ENCODE data around the gene KIAA1191. TPM values are rescaled to one million over a fixed set of nuclear protein-coding genes. Genes with fewer than 3 reads are reported as not detected.

The KIAA1191 gene
- total and polyA plus RNA-seq, 9 of the 15 experiments (the other 6 are each of a cell fraction or from before 2014, with no cell fraction given) = 31.0 to 80.2 (median 45.7) TPM

DNA sequence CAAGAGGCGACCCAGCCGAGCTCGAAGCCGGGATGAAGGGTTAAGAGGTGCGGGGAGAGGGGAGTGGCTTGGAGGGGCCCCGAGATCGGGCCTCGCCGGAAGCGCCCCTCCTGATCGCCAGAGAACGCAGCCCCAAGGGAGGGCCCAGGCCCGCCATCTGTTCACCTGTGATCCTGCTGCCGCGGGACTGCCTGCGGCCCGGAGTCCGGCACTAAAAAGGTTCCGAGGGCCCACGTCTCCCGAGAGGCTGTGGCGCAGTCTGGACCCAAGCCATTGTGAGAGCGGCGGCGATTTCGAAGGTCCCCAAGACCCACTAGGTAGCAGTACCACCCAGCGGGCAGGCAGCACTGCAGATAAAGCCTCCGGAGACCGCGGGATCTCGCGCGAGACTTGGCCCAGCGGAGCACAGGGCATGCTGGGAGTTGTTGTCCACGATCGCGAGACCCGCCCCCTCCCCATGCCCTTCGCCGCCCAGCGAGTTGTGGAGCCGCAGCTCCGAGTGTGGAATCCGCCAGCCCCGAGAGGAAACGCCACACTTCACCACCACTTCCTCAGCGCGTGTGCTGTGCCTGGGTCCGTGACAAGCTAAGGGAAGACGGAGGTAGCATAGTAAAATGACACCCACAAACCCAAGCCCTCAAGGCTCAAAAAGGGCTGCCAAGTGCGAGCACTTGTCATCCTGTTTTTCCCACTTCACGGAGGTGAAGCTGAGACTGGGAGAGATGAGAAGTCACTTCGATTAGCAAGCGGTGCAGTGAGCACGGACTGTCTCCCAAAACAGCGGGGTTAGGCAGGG lies at the start of gene KIAA1191 (continued):
- TF ChIP-seq U2AF2 (optimal IDR thresholded peaks at IDR 0.05; ENCODE audit: low read depth, low read length) (no peak), MBD1 (CRISPR knock-in tag; IDR thresholded peaks at IDR 0.05) (no peak), FOXK2 (conservative IDR thresholded peaks at IDR 0.05 in 1 of 2, IDR thresholded peaks at IDR 0.05 in 1 of 2; ENCODE audit: low read depth in 2 of 2) (peak; percentile 39 to 66; a peak in 3 of 4 replicates), C11orf30 (IDR thresholded peaks at IDR 0.05; ENCODE audit: low read depth) (peak; percentile 50), PCBP2 (IDR thresholded peaks at IDR 0.05; ENCODE audit: low read depth, low read length, poor library complexity, severe bottlenecking) (no peak), ZNF780A (CRISPR knock-in tag; IDR thresholded peaks at IDR 0.05) (no peak), ZNF143 (CRISPR knock-in tag; IDR thresholded peaks at IDR 0.05) (peak; percentile 93), MCM2 (IDR thresholded peaks at IDR 0.05; ENCODE audit: low read depth) (no peak), ZNF133 (CRISPR knock-in tag; IDR thresholded peaks at IDR 0.05) (no peak), AFF1 (IDR thresholded peaks at IDR 0.05; ENCODE audit: low read depth in 1 of 2, partially characterized antibody in 2 of 2) (peak in 1 of 2 experiments; percentile 77), SMC3 (conservative IDR thresholded peaks at IDR 0.05; ENCODE audit: insufficient read depth, low read depth, low read length) (peak; percentile 31), MEF2D (tag; conservative IDR thresholded peaks at IDR 0.05; ENCODE audit: low read depth) (no peak), ZNF586 (CRISPR knock-in tag; conservative IDR thresholded peaks at IDR 0.05) (no peak), ZNF699 (CRISPR knock-in tag; IDR thresholded peaks at IDR 0.05; ENCODE audit: insufficient replicate concordance) (no peak), ZNF316 (IDR thresholded peaks at IDR 0.05) (no peak), RUNX1 (IDR thresholded peaks at IDR 0.05; ENCODE audit: low read depth) (no peak), ZSCAN29 (IDR thresholded peaks at IDR 0.05) (no peak), NFRKB (IDR thresholded peaks at IDR 0.05; ENCODE audit: low read depth) (0 out of 2 replicates have a peak, but pooled peaks have one; percentile 25), ZNF76 (CRISPR knock-in tag; IDR thresholded peaks at IDR 0.05; ENCODE audit: borderline replicate concordance) (no peak)
- TF ChIP-seq, protein P1, sequence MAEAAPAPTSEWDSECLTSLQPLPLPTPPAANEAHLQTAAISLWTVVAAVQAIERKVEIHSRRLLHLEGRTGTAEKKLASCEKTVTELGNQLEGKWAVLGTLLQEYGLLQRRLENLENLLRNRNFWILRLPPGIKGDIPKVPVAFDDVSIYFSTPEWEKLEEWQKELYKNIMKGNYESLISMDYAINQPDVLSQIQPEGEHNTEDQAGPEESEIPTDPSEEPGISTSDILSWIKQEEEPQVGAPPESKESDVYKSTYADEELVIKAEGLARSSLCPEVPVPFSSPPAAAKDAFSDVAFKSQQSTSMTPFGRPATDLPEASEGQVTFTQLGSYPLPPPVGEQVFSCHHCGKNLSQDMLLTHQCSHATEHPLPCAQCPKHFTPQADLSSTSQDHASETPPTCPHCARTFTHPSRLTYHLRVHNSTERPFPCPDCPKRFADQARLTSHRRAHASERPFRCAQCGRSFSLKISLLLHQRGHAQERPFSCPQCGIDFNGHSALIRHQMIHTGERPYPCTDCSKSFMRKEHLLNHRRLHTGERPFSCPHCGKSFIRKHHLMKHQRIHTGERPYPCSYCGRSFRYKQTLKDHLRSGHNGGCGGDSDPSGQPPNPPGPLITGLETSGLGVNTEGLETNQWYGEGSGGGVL (CRISPR knock-in tag; IDR thresholded peaks at IDR 0.05) = no peak
